K562 (cell line): Measurements from ENCODE around the gene ORC2. TPM values are rescaled to one million over a fixed set of nuclear protein-coding genes. Genes with fewer than 3 reads are reported as not detected.

ENCODE experiments used
- ATAC-seq: fragments of 200-7000 bp; cut with Tn5 transposase; 3 replicates; pipeline ENCODE4 v1.9.1; 2020; ENCODE audit warnings: moderate library complexity
- BruUV-seq: library from RNA; stranded (reverse); fragments of 400-500 nt; replicated peaks from 2 replicates; lab custom pipeline; 2021; lab: Mats Ljungman, UMichigan
- CTCF ChIA-PET: fragments of 300-600 bp; formaldehyde crosslinking; extraction: SDS; loops from one replicate; lab custom pipeline; 2021; ENCODE audit warnings: low intra/inter-chr PET ratio; lab: Yijun Ruan, JAX
- POLR2A ChIA-PET: fragments of 300-600, 350-650 bp; sonication (Branson Sonifier 250); formaldehyde crosslinking; extraction: SDS; loops from one replicate; lab custom pipeline; 2021; ENCODE audit warnings: antibody characterized with exemption, inconsistent platforms; lab: Yijun Ruan, JAX
- DNase-seq, 4 experiments: peaks; one replicate each; pipeline versions ENCODE4 v3.0.0 to v3.0.0-alpha.2; 2011 to 2018; ENCODE audit warnings: low spot score in 3 of 4, mixed read lengths in 3 of 4; ENCODE audit errors: extremely low read depth in 1 of 4
- FAIRE-seq: peaks from 2 replicates; lab custom pipeline; 2011; peaks lifted over from hg19 to GRCh38; lab: Jason Lieb, UNC
- H2AFZ ChIP-seq: 2 replicates; pipeline ENCODE4 v1.6.0; 2011; ENCODE audit warnings: low read depth, low read length, control low read depth, inconsistent platforms
- H3K27ac ChIP-seq: fragments of 200-600 bp; 3 replicates; pipeline ENCODE4 v1.8.0; 2011; ENCODE audit warnings: low read depth, mild to moderate bottlenecking, control low read depth, inconsistent platforms, low read length, moderate library complexity, mixed read lengths; ENCODE audit errors: extremely low read depth
- H3K27me3 ChIP-seq, 2 experiments: fragments of 300-600 bp in 1 of 2; 2 replicates in 1 of 2; 3 replicates in 1 of 2; pipeline versions ENCODE4 v1.6.0 to v1.8.0; 2011; ENCODE audit warnings: inconsistent platforms in 2 of 2, low read length in 2 of 2, mild to moderate bottlenecking in 1 of 2, mixed read lengths in 1 of 2, moderate library complexity in 1 of 2; ENCODE audit not compliant: control insufficient read depth in 2 of 2, insufficient read depth in 2 of 2
- H3K36me3 ChIP-seq: fragments of 300-600 bp; 3 replicates; pipeline ENCODE4 v1.8.0; 2011; ENCODE audit warnings: mild to moderate bottlenecking, low read length, inconsistent platforms; ENCODE audit not compliant: control insufficient read depth, insufficient read depth
- H3K4me1 ChIP-seq, 2 experiments: fragments of 200-600 bp in 1 of 2; replicated peaks in 1 of 2; 2 replicates in 1 of 2; 3 replicates in 1 of 2; pipeline versions ENCODE4 v1.5.1 to v1.8.0; 2011; ENCODE audit warnings: inconsistent platforms in 2 of 2, low read length in 2 of 2, mild to moderate bottlenecking in 1 of 2, mixed read lengths in 1 of 2, moderate library complexity in 1 of 2; ENCODE audit not compliant: control insufficient read depth in 2 of 2, insufficient read depth in 2 of 2
- H3K4me2 ChIP-seq: 2 replicates; pipeline ENCODE4 v1.6.1; 2011; ENCODE audit warnings: low read length, control low read depth, inconsistent platforms, mixed read lengths; ENCODE audit not compliant: insufficient read depth
- H3K4me3 ChIP-seq: fragments of 200-600 bp; sonication (generic), shearing (Covaris generic); 2 replicates; pipeline ENCODE4 v1.5.1; 2016; ENCODE audit warnings: control low read depth, inconsistent platforms
- H3K79me2 ChIP-seq: fragments of 200-600 bp; 3 replicates; pipeline ENCODE4 v1.8.0; 2011; ENCODE audit warnings: low read length, inconsistent platforms; ENCODE audit not compliant: control insufficient read depth, insufficient read depth
- H3K9ac ChIP-seq, 2 experiments: 2 replicates each; pipeline versions ENCODE4 v1.6.0 to v1.6.1; 2011; ENCODE audit warnings: low read depth in 2 of 2, low read length in 2 of 2, control low read depth in 1 of 2, inconsistent platforms in 1 of 2, mild to moderate bottlenecking in 1 of 2, mixed read lengths in 1 of 2; ENCODE audit not compliant: insufficient read depth in 1 of 2
- H3K9me1 ChIP-seq: one replicate; pipeline ENCODE4 v1.6.0; 2011; ENCODE audit warnings: inconsistent platforms, mild to moderate bottlenecking, low read length, moderate library complexity; ENCODE audit not compliant: control insufficient read depth, insufficient read depth
- H3K9me3 ChIP-seq: replicated peaks from 2 replicates; pipeline ENCODE4 v1.5.1; 2011; ENCODE audit warnings: low read depth, low read length, inconsistent platforms; ENCODE audit not compliant: control insufficient read depth, insufficient read depth
- H4K20me1 ChIP-seq: replicated peaks from 2 replicates; pipeline ENCODE4 v1.6.1; 2011; ENCODE audit warnings: low read length, inconsistent platforms, mixed read lengths; ENCODE audit not compliant: control insufficient read depth, insufficient read depth
- AFF4 ChIP-seq: sonication (generic); formaldehyde crosslinking; IDR thresholded peaks from 2 replicates; pipeline ENCODE4 v1.8.0; 2023; ENCODE audit warnings: mild to moderate bottlenecking, missing genetic modification reagents
- ATF1 ChIP-seq, 2 experiments: fragments of 450-650 bp in 1 of 2; IDR thresholded peaks; 2 replicates each; pipeline ENCODE4 v1.6.1; 2016; ENCODE audit warnings: missing compliant biosample characterization in 1 of 2, missing genetic modification characterization in 1 of 2
- ATF3 ChIP-seq, 2 experiments: fragments of 450-650 bp in 1 of 2; sonication (generic) in 1 of 2; formaldehyde crosslinking in 1 of 2; IDR thresholded peaks in 1 of 2; conservative IDR thresholded peaks in 1 of 2; 2 replicates each; pipeline versions ENCODE4 v1.6.1 to v1.8.1; 2016 to 2023; ENCODE audit warnings: mild to moderate bottlenecking in 2 of 2, moderate library complexity in 2 of 2, inconsistent platforms in 1 of 2, missing genetic modification reagents in 1 of 2
- ATF4 ChIP-seq: fragments of 450-650 bp; formaldehyde crosslinking; IDR thresholded peaks from 2 replicates; pipeline ENCODE4 v1.4.0; 2022; ENCODE audit warnings: mild to moderate bottlenecking, moderate library complexity
- CEBPB ChIP-seq: fragments of 450-650 bp; IDR thresholded peaks from 2 replicates; pipeline ENCODE4 v1.6.1; 2016; ENCODE audit warnings: missing genetic modification characterization, missing compliant biosample characterization
- ELK3 ChIP-seq: fragments of 450-650 bp; formaldehyde crosslinking; IDR thresholded peaks from 2 replicates; pipeline ENCODE4 v1.4.0; 2020; ENCODE audit warnings: mild to moderate bottlenecking
- FOXK1 ChIP-seq: sonication (generic); formaldehyde crosslinking; IDR thresholded peaks from 2 replicates; pipeline ENCODE4 v1.8.0; 2022; ENCODE audit warnings: missing genetic modification reagents, mild to moderate bottlenecking, borderline replicate concordance
- MBD2 ChIP-seq: sonication (generic); IDR thresholded peaks from 2 replicates; pipeline ENCODE4 v1.6.1; 2016; ENCODE audit warnings: low read depth, borderline replicate concordance
- RBM25 ChIP-seq: fragments of 200-400 bp; formaldehyde crosslinking; IDR thresholded peaks from 2 replicates; pipeline ENCODE4 v1.6.1; 2018; ENCODE audit warnings: low read length, low read depth, moderate library complexity; ENCODE audit not compliant: severe bottlenecking
- SIN3B ChIP-seq: fragments of 450-650 bp; IDR thresholded peaks from 2 replicates; pipeline ENCODE4 v1.6.1; 2017; ENCODE audit warnings: low read depth, mild to moderate bottlenecking, moderate library complexity
- SMAD4 ChIP-seq: fragments of 250-450 bp; sonication (Bioruptor Pico); conservative IDR thresholded peaks from 2 replicates; pipeline ENCODE4 v1.8.0; 2021; ENCODE audit warnings: inconsistent platforms, mild to moderate bottlenecking, moderate library complexity
- STAT5B ChIP-seq: fragments of 250-450 bp; sonication (Bioruptor Pico); IDR thresholded peaks from 2 replicates; pipeline ENCODE4 v1.8.0; 2021; ENCODE audit warnings: mild to moderate bottlenecking, inconsistent platforms
- TRIM24 ChIP-seq, 2 experiments: fragments of 450-650 bp; IDR thresholded peaks; 2 replicates each; pipeline ENCODE4 v1.6.1; 2016
- ZNF282 ChIP-seq: sonication (generic); formaldehyde crosslinking; IDR thresholded peaks from 2 replicates; pipeline ENCODE4 v1.8.1; 2023; ENCODE audit warnings: missing genetic modification reagents
- ZNF431 ChIP-seq: sonication (generic); formaldehyde crosslinking; IDR thresholded peaks from 2 replicates; pipeline ENCODE4 v1.8.0; 2022; ENCODE audit warnings: mild to moderate bottlenecking, missing genetic modification reagents
- ZNF584 ChIP-seq: fragments of 200-800 bp; sonication (Bioruptor generic); IDR thresholded peaks from 2 replicates; pipeline ENCODE4 v1.6.1; 2016; ENCODE audit warnings: low read depth, mild to moderate bottlenecking, missing genetic modification characterization, missing compliant biosample characterization
- ZSCAN32 ChIP-seq: fragments of 450-650 bp; formaldehyde crosslinking; IDR thresholded peaks from 2 replicates; pipeline ENCODE4 v1.4.0; 2020; ENCODE audit warnings: mild to moderate bottlenecking, moderate library complexity
- WGBS: fragments of 100-300 bp; shearing (Covaris generic); methylation state at CpG from one replicate; pipeline ENCODE4 v1.1.6; 2016; ENCODE audit warnings: low coverage, mixed read lengths; ENCODE audit not compliant: insufficient coverage; ENCODE audit errors: missing lambda C conversion rate; 5-methylcytosine and 5-hydroxymethylcytosine counted together
- in situ Hi-C: fragments of 300-500 bp; cut with MboI; formaldehyde crosslinking; loops from 4 replicates; pipeline ENCODE4 v1.15.0; 2018; ENCODE audit warnings: inconsistent platforms, mixed read lengths
- intact Hi-C: fragments of 100-400 bp; cut with micrococcal nuclease; formaldehyde crosslinking; loops from 2 replicates; pipeline ENCODE4 v1.14.2; 2022
- polyA plus RNA-seq, 8 experiments: library from polyadenylated mRNA; depleted of rRNA in 4 of 8; stranded (reverse) in 5 of 8; unstranded in 3 of 8; fragments of >200 nt; fragmentation: Nextera tagmentation in 2 of 8; fragmentation: Illumina TruSeq in 1 of 8; extraction: Ambion mirVana in 2 of 8; extraction: Trizol in 1 of 8; gene quantifications; 2 replicates each; pipeline versions ENCODE4 v1.2.1 to v1.2.3, GENCODE V29; 2011 to 2014; ENCODE audit warnings: inconsistent platforms in 1 of 8, missing spikeins in 1 of 8
- total RNA-seq, 7 experiments: library from RNA; depleted of rRNA in 6 of 7; stranded (reverse); fragments of >200 nt in 6 of 7; fragmentation: Illumina TruSeq in 2 of 7; extraction: Trizol in 2 of 7; gene quantifications; 2 replicates each; pipeline versions ENCODE4 v1.2.1 to v1.2.3, GENCODE V29; 2011 to 2021; ENCODE audit warnings: low replicate concordance in 1 of 7

The ORC2 gene
- total and polyA plus RNA-seq, 9 of the 15 experiments (the other 6 are each of a cell fraction or from before 2014, with no cell fraction given) = 5.6 to 41.1 (median 19.0) TPM

GRCh38 chr2:200871151-200871550 lies 92.3 kb downstream of the ORC2 start:
- peaks cover 2 to 11% of the 10 kb centered on the region in 2 experiments; a peak in 2 of 5 replicates for H3K4me1 ChIP-seq
- CTCF ChIA-PET = no interaction called here
- DNase-seq = no peak
- no peaks in the 10 kb centered on the region for H3K9me1 ChIP-seq
- intact Hi-C loops = no loop called here
- POLR2A ChIA-PET = no interaction called here
- no peaks in the 10 kb centered on the region for H4K20me1 ChIP-seq
- H3K9ac ChIP-seq = no peak overlapping the region
- no peak for ATAC-seq
- 50% methylated on average over 3 of the region's 3 CpGs for WGBS
- no peaks in the 10 kb centered on the region for H3K9me3 ChIP-seq
- H3K27me3 ChIP-seq = no peaks in the 10 kb centered on the region
- H3K27ac ChIP-seq = no peak overlapping the region
- peaks cover 32% of the 10 kb centered on the region; the same call in 2 of the 3 replicates for H3K36me3 ChIP-seq
- H3K79me2 ChIP-seq = no peaks in the 10 kb centered on the region
- in situ Hi-C loops = no loop called here
- H3K4me2 ChIP-seq = no peak overlapping the region
- H2AFZ ChIP-seq = no peak overlapping the region
- no TSS peak for BruUV-seq
- FAIRE-seq = no peak
- no peak overlapping the region for H3K4me3 ChIP-seq
- TF ChIP-seq ZNF282 (no peak), AFF4 (CRISPR knock-in tag) (no peak), ZSCAN32 (CRISPR knock-in tag) (peak; percentile 78), MBD2 (no peak), ATF3 (IDR thresholded peaks at IDR 0.05) (peak; percentile 91), ATF3 (CRISPR knock-in tag; conservative IDR thresholded peaks at IDR 0.05) (no peak), ZNF584 (CRISPR knock-in tag) (peak; percentile 64; the same call in 1 of the 2 replicates), CEBPB (tag) (peak; percentile 77), FOXK1 (CRISPR knock-in tag) (no peak), ZNF431 (CRISPR knock-in tag) (no peak), TRIM24 (IDR thresholded peaks at IDR 0.05) (peak; percentile 23 to 42; a peak in 2 of 4 replicates), SIN3B (no peak), ELK3 (CRISPR knock-in tag) (no peak), SMAD4 (CRISPR knock-in tag) (peak; percentile 31; the same call in 1 of the 2 replicates), ATF4 (peak; percentile 85), STAT5B (no peak), ATF1 (CRISPR knock-in tag; IDR thresholded peaks at IDR 0.05) (no peak), ATF1 (tag; IDR thresholded peaks at IDR 0.05) (no peak), RBM25 (no peak)
